SU-DHL-6 (cell line): ENCODE measurements around the gene GPHN.

ENCODE experiments used
- EZH2phosphoT487 ChIP-seq: fragments of 200-600 bp; sonication (generic), shearing (Covaris generic); conservative IDR thresholded peaks from 2 replicates; pipeline ENCODE4 v1.6.1; 2018; ENCODE audit warnings: mild to moderate bottlenecking, antibody characterized with exemption, low read length, moderate library complexity, mixed read lengths
- TF ChIP-seq, protein P1 (sequence below): fragments of 200-600 bp; sonication (generic); IDR thresholded peaks from one replicate; pipeline ENCODE4 v1.5.1; 2017; ENCODE audit warnings: antibody characterized with exemption, mild to moderate bottlenecking, low read length, moderate library complexity; ENCODE audit not compliant: insufficient read depth, poor library complexity, severe bottlenecking

DNA sequence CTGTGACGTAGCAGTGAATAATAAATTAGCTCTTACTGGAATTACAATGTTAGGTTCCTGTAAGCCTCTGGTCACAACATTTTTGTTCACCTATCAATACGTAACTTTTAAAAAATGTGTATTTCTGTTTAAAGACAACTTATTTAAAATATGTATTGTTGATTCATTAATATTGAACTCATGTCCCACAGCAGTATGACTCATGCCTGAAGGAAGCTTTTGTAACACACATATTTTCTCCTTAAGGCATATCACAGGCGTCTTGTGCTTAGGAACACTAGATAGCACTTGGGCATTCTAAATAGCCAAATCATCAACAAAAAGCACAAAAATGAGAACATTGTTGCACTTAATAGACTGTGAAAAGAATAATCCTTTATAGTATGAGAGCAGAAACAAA lies 92.5 kb downstream of the GPHN start:
- TF ChIP-seq, protein P1, sequence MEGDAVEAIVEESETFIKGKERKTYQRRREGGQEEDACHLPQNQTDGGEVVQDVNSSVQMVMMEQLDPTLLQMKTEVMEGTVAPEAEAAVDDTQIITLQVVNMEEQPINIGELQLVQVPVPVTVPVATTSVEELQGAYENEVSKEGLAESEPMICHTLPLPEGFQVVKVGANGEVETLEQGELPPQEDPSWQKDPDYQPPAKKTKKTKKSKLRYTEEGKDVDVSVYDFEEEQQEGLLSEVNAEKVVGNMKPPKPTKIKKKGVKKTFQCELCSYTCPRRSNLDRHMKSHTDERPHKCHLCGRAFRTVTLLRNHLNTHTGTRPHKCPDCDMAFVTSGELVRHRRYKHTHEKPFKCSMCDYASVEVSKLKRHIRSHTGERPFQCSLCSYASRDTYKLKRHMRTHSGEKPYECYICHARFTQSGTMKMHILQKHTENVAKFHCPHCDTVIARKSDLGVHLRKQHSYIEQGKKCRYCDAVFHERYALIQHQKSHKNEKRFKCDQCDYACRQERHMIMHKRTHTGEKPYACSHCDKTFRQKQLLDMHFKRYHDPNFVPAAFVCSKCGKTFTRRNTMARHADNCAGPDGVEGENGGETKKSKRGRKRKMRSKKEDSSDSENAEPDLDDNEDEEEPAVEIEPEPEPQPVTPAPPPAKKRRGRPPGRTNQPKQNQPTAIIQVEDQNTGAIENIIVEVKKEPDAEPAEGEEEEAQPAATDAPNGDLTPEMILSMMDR: no peak
- no peak for TF ChIP-seq EZH2phosphoT487
